Measurements from ENCODE around the gene P2RY4.

DNA sequence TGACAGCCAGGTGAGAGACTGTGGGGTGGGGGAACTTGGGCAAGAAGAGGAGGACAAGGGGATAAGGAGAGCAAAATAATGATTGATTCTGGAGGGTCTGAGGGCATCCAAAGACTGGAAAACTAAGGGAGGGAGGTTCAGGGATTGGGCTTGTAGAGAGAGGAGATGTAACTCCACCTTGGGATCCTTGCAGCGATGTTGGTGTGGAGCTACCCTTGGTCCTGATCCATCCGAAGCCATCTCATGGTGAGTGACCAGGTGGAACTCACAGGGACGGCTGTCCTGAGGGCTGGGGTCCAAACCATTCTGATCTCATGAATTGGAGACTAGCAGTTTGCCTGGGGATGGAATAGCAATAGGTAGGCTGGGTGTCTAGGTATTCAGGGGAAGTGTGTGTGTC lies 20.6 kb upstream of the P2RY4 start:
- TF ChIP-seq ZNF776 (CRISPR knock-in tag; IDR thresholded peaks at IDR 0.05) (no peak), NPAS2 (CRISPR knock-in tag; IDR thresholded peaks at IDR 0.05; ENCODE audit: borderline replicate concordance) (no peak), POLR2A (IDR thresholded peaks at IDR 0.05; ENCODE audit: insufficient read depth in 1 of 2, low read depth in 2 of 2, low read length in 2 of 2) (no peak), RBFOX2 (IDR thresholded peaks at IDR 0.05; ENCODE audit: low read depth, low read length) (no peak)
- TF ChIP-seq, protein P1, sequence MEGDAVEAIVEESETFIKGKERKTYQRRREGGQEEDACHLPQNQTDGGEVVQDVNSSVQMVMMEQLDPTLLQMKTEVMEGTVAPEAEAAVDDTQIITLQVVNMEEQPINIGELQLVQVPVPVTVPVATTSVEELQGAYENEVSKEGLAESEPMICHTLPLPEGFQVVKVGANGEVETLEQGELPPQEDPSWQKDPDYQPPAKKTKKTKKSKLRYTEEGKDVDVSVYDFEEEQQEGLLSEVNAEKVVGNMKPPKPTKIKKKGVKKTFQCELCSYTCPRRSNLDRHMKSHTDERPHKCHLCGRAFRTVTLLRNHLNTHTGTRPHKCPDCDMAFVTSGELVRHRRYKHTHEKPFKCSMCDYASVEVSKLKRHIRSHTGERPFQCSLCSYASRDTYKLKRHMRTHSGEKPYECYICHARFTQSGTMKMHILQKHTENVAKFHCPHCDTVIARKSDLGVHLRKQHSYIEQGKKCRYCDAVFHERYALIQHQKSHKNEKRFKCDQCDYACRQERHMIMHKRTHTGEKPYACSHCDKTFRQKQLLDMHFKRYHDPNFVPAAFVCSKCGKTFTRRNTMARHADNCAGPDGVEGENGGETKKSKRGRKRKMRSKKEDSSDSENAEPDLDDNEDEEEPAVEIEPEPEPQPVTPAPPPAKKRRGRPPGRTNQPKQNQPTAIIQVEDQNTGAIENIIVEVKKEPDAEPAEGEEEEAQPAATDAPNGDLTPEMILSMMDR (CRISPR knock-in tag; IDR thresholded peaks at IDR 0.05): no peak

All from HepG2 (cell line).